Activated T-cell treated with anti-CD3 and anti-CD28 coated beads, Interleukin-2, amount 50 U/mL, for 72 hours (primary cell): ENCODE measurements around the gene SEMG2. TPM values are rescaled to one million over a fixed set of nuclear protein-coding genes. Genes with fewer than 3 reads are reported as not detected.

Source experiments
- ATAC-seq, 2 donors: fragments of 150-1000 bp; cut with Tn5 transposase; replicated peaks in 1 of 2; 2 replicates each; pipeline ENCODE4 v1.10.0; 2021; ENCODE audit warnings: moderate library complexity in 2 of 2, mild to moderate bottlenecking in 1 of 2
- DNase-seq, 2 donors: peaks; one replicate each; pipeline ENCODE4 v3.0.0; 2021 to 2022; ENCODE audit warnings: mixed read lengths in 1 of 2
- H3K27ac Mint-ChIP-seq: one replicate; pipeline ENCODE4 v1.8.0; 2022; ENCODE audit warnings: mild to moderate bottlenecking, moderate library complexity, mixed read lengths
- H3K27me3 Mint-ChIP-seq: one replicate; pipeline ENCODE4 v1.8.0; 2022; ENCODE audit warnings: low read depth, mixed read lengths
- H3K36me3 Mint-ChIP-seq, 2 donors: one replicate each; pipeline ENCODE4 v1.8.0; 2022; ENCODE audit warnings: mixed read lengths in 2 of 2, mild to moderate bottlenecking in 1 of 2; ENCODE audit not compliant: insufficient read depth in 2 of 2
- H3K4me1 Mint-ChIP-seq: one replicate; pipeline ENCODE4 v1.8.0; 2022; ENCODE audit warnings: low read depth, mixed read lengths
- H3K4me3 Mint-ChIP-seq, 2 donors: one replicate each; pipeline ENCODE4 v1.8.0; 2022; ENCODE audit warnings: mild to moderate bottlenecking in 2 of 2, mixed read lengths in 2 of 2, moderate library complexity in 2 of 2
- H3K9me3 Mint-ChIP-seq, 2 donors: one replicate each; pipeline ENCODE4 v1.8.0; 2022; ENCODE audit warnings: mixed read lengths in 2 of 2
- total RNA-seq, 2 donors: library from RNA; stranded (reverse); gene quantifications; one replicate each; pipeline ENCODE4 v1.2.3, GENCODE V29; 2022

SEMG2 gene
- total RNA-seq, 2 donors from 2014 or later, result not detected

DNA sequence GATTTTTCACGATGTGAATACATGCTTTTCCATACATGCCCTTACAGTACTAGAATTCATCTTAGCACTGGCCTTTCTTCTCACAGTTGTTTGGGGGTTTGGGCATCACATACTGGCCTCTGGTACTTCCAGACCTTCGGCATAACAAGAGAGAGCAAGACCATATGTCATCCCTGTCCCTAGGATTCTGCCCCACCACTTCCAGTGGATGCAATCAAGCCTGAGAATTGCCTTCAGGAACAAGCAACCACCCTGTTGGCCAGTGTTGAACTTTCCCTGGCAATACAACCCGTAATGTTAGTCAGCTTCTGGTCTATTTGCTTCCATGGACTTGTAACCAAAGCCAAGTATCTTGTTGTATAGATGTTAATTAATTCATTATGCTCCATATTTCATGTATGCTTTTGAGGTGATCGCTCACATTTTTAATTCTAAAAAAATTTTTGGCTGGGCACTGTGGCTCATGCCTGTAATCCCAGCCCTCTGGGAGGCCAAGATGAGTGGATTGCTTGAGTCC lies 48.6 kb downstream of the SEMG2 start:
- Mint-ChIP-seq H3K4me3 (no peak overlapping the region), H3K27me3 (peaks cover 75% of the 10 kb centered on the region), H3K36me3 (no peaks in the 10 kb centered on the region), H3K4me1 (no peaks in the 10 kb centered on the region), H3K27ac (no peak overlapping the region), H3K9me3 (no peaks in the 10 kb centered on the region)
- ATAC-seq, result no peak
- DNase-seq, result no peak

Other genes with a start within 250 kb of the SEMG2 start
- under 1 TPM; 0.23 to 0.58 TPM for gene KCNS1, start 120.2 kb upstream of the SEMG2 start, total RNA-seq
- gene WFDC5, start 106.2 kb upstream of the SEMG2 start, total RNA-seq, result 1 to 10 TPM in 1 of 2 donors, not detected in 1; 1.4 TPM
- gene WFDC12, start 96.9 kb upstream of the SEMG2 start, total RNA-seq, result not detected
- not detected for gene PI3, start 46.5 kb upstream of the SEMG2 start, total RNA-seq
- not detected for gene SEMG1, start 14.3 kb upstream of the SEMG2 start, total RNA-seq
- gene SLPI, start 33.2 kb downstream of the SEMG2 start, total RNA-seq, result not detected
- gene RBPJL, start 85.5 kb downstream of the SEMG2 start, total RNA-seq, result not detected
- gene MATN4, start 86.9 kb downstream of the SEMG2 start, total RNA-seq, result 1 to 10 TPM; 3.5 to 5.1 TPM
- 10 to 100 TPM; 37.7 to 51.1 TPM for gene SDC4, start 127.1 kb downstream of the SEMG2 start, total RNA-seq
- gene SYS1, start 141.8 kb downstream of the SEMG2 start, total RNA-seq, result 10 to 100 TPM; 35.4 to 38.8 TPM
- gene TP53TG5, start 157.0 kb downstream of the SEMG2 start, total RNA-seq, result under 1 TPM; 0.67 to 0.83 TPM
- gene DBNDD2, start 186.9 kb downstream of the SEMG2 start, total RNA-seq, result 10 to 100 TPM; 28.7 to 43.4 TPM
- 10 to 100 TPM; 60.4 to 63.7 TPM for gene PIGT, start 194.8 kb downstream of the SEMG2 start, total RNA-seq
- 1 to 10 TPM; 1.2 to 1.8 TPM for gene WFDC2, start 248.4 kb downstream of the SEMG2 start, total RNA-seq